Endothelial cell of hepatic sinusoid (primary cell): ENCODE results near the gene NRXN3.

Experiments
- in situ Hi-C: cut with HindIII; loops from 2 replicates; pipeline ENCODE4 v1.10.0; 2017; ENCODE audit warnings: low sequenced_read_pairs

NRXN3 gene

DNA sequence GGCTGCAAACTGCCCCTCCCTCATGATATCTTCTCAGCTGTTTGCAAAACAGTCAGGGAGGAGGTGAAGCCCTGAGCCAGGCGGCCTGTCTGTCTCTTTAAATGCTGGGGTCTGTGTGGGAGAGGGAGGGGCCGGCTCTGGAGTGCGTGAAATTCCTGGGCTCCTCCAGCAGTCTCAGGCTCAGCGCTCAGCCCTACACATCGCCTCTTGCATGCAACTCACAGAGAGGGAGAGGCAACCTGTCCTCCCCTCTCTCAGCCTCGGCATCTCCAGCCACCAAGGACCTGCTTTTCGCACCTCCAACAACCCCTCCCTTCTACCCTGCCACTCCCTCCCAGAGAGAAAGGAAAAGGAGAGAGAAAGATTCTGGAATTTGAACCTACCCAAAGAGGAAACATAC, at the start of gene NRXN3:
Gene NRXN3 (plus strand): TSS at position 171 of the 400 bp plus-strand sequence. CDS start 72,721 bp downstream, outside the sequence.
- in situ Hi-C loops = no loop called here

- in situ Hi-C loops = no loop called here
Observed at GRCh38 chr14:78122436-78122835, 47.7 kb upstream of the NRXN3 start.

- in situ Hi-C loops = no loop called here
Observed at GRCh38 chr14:78123650-78124253, 46.4 kb upstream of the NRXN3 start.

- in situ Hi-C loops = no loop called here
Observed at GRCh38 chr14:78127961-78128360, 42.2 kb upstream of the NRXN3 start.

GRCh38 chr14:78129375-78129774, 40.8 kb upstream of the NRXN3 start:
- in situ Hi-C loops = no loop called here

- in situ Hi-C loops = no loop called here
Observed at GRCh38 chr14:78130356-78130755, 39.8 kb upstream of the NRXN3 start.

DNA sequence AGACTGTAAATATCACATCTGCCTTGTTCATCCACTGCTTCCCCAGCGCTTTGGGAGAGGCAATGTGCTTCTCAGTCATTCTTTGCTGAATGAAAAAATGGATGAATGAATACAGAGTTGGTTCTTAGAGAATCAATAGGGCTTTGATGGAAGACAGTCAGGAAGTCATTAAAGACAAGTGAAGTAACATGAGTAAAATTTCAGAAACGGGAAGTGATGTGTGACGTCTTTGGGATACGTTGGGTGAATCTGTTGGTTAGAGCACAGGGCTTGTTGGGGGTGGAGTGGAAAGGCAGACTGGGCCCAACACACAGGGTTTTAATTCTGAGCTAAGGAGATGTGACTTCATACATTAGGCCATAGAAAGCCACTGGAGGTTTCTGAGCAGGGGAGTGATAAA, 39.0 kb upstream of the NRXN3 start:
- in situ Hi-C loops = no loop called here

DNA sequence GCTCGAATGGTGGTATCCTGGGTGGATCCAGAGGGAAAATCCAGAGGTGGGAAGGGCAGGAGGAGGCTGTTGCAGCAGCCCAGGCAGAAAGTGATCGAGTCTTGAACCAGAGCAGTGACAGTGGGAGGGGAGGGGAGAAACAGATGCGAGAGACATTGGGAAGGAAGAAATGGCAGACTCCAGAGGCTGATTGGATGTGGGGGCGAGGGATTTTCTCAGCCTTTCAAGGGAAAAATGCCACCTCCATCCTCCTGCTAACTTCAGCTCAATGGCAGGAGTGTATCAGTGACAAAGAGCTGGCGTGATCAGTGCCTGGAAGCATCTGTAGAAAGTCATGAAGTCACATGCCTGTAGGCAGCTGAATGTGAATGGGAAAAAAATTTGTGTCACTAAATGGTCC, 38.6 kb upstream of the NRXN3 start:
- in situ Hi-C loops = no loop called here

GRCh38 chr14:78135450-78135891, 34.7 kb upstream of the NRXN3 start:
- in situ Hi-C loops = no loop called here

GRCh38 chr14:78136695-78137094, 33.5 kb upstream of the NRXN3 start:
- in situ Hi-C loops = no loop called here

DNA sequence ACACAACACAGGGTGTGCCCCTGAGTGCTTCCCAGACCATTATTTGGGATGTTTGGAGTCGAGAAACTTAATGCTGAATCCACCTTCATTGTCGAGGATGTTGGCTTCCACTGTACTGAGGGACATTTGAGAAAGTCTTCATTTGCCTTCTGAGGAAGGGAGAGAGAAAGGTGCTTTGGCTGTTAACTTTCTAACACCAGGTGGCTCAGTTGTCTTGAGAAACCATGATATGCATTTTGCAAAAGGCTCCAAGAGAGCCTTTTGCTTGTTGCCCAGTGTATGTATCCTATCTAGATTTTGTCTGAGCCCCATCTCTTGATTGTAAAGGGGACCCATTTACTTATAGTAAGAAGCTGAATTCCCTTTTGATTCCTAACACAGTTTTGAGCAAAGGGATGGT, 28.6 kb upstream of the NRXN3 start:
- in situ Hi-C loops = no loop called here

- in situ Hi-C loops = no loop called here
Observed at GRCh38 chr14:78142998-78143397, 27.2 kb upstream of the NRXN3 start.

GRCh38 chr14:78143489-78144145, 26.6 kb upstream of the NRXN3 start:
- in situ Hi-C loops = no loop called here

DNA sequence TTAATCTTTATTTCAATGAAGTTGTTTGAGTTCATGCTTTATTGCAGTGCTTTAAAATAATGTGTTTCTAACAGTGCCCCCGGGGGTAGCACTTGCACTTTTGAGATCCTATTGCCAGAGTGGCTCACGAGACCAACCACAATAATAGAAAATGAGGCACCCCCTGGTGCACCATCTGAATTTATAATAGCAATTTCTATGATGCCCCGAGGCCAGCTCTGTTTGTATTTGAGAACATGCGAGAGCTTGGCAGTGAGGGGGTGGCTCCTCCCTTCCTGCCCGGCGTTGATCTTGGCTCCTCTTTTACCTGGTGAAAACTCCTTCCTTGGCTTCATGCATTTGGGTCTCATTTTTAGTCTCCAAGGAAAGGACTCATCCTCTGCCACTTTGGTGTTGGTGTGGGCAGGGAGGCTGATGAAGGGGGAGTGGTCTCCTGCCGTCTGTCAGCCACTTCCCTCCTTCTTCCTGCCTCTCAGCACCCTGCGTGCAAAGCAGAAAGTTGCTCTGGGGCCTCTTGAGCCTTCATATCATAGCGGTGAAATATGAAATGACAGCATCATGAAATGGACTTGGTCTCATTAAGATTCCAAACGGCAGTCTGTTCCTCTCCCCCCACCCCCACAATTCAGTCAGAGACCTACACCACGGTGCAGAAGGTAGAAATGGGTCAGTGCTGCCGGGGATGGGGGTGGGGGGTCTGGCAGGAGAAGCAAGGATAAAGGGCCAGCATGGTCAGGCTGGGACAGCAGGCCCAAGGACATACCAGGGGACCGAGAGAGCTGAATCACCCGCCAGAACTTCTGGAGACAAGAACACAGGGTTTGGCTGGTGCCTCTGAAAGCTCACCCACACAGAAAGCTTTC, 17.7 kb upstream of the NRXN3 start:
- in situ Hi-C loops = no loop called here

DNA sequence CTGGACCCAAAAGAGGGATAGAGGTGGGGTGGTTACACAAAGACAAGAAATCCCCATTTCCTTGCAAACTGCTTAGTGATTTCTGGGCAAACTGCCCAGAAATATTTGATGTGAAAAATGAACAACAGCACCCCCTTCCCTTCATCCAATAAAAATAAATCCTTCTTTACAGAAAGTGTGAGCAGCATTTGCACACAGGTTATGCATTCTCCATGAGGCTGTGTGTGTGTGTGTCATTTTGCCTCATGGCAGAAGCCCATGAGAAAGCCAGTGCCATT, 17.2 kb upstream of the NRXN3 start:
- in situ Hi-C loops = no loop called here

GRCh38 chr14:78154827-78155226, 15.3 kb upstream of the NRXN3 start:
- in situ Hi-C loops = loop anchor here (5.0 kb wide), 1 partner anchor 63 kb away; no protein-coding TSS in a partner anchor

DNA sequence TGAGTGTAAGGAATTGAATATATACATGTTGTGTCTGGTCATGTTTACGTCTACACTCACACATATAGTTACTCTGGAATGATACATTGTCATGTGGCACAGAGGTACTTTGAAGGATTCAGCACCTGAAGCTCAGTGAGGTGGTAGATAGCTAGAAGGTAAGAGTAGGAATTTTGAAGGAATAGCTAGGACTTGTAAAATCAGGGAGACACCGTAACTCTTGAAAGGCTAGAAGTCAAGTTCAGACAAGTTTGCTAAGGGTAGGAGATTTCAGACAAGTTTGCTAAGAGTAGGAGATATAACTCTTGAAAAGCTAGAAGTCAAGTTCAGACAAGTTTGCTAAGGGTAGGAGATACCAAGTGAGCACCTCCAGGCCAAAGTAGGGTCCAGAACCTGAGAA, 14.0 kb upstream of the NRXN3 start:
- in situ Hi-C loops = loop anchor here (5.0 kb wide), 1 partner anchor 64 kb away; no protein-coding TSS in a partner anchor

GRCh38 chr14:78157494-78158437, 12.4 kb upstream of the NRXN3 start:
- in situ Hi-C loops = loop anchor here (5.0 kb wide), 1 partner anchor 65 kb away; no protein-coding TSS in a partner anchor

DNA sequence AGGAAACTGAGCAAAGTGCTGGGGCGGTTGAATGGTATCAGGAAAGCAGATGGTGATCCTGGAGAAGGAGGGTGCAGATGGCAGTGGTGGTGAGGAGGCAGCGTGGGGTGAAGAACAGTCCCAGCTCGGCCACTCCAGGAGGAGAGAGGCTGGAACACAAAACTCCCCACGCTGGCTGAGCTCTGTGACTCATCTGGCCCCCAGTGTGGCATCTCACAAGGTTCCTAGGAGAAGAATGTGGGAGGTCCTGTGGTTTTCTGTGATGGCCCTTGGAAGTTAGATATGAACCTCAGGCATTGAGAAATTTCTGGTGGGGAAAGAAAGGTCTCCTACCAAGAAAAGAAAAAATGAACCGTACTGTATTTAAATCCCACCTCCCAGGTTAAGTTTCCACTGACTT, 8.0 kb upstream of the NRXN3 start:
- in situ Hi-C loops = no loop called here

GRCh38 chr14:78164226-78164853, 5.8 kb upstream of the NRXN3 start:
- in situ Hi-C loops = no loop called here
